Measurements from ENCODE around the gene ALKBH4.

Gene ALKBH4

GRCh38 chr7:102450242-102450641 lies 14.4 kb downstream of the ALKBH4 start:
- TF ChIP-seq ZNF274 (IDR thresholded peaks at IDR 0.05; ENCODE audit: low read depth, low read length) = no peak
- TF ChIP-seq SUZ12 (IDR thresholded peaks at IDR 0.05; ENCODE audit: extremely low read depth, insufficient read depth, insufficient read length) = no peak
- no peak for TF ChIP-seq YY1 (IDR thresholded peaks at IDR 0.05; ENCODE audit: insufficient read depth, insufficient read length)
- Histone ChIP-seq H3K27me3 (ENCODE audit: insufficient read depth, insufficient read length) (no peaks in the 10 kb centered on the region), H3K9ac (ENCODE audit: insufficient read length, low read depth) (no peak overlapping the region), H3K4me3 (ENCODE audit: insufficient read length, low read depth) (no peak overlapping the region), H3K9me3 (ENCODE audit: insufficient read depth, low read length) (no peaks in the 10 kb centered on the region), H3K4me1 (ENCODE audit: insufficient read depth, insufficient read length) (peaks cover 8% of the 10 kb centered on the region), H3K36me3 (ENCODE audit: insufficient read depth, insufficient read length, low read length) (peaks cover 22% of the 10 kb centered on the region)
- DNase-seq (ENCODE audit: low read depth, low spot score) = no peak

GRCh38 chr7:102449136-102449535 lies 15.5 kb downstream of the ALKBH4 start:
- H3K4me1 ChIP-seq (ENCODE audit: insufficient read depth, insufficient read length) = peaks cover 8% of the 10 kb centered on the region
- H3K4me3 ChIP-seq (ENCODE audit: insufficient read length, low read depth) = no peak overlapping the region
- no peaks in the 10 kb centered on the region for H3K9me3 ChIP-seq (ENCODE audit: insufficient read depth, low read length)
- TF ChIP-seq ZNF274 (IDR thresholded peaks at IDR 0.05; ENCODE audit: low read depth, low read length) = no peak
- no peak for TF ChIP-seq SUZ12 (IDR thresholded peaks at IDR 0.05; ENCODE audit: extremely low read depth, insufficient read depth, insufficient read length)
- no peak for TF ChIP-seq YY1 (IDR thresholded peaks at IDR 0.05; ENCODE audit: insufficient read depth, insufficient read length)
- no peak overlapping the region for H3K9ac ChIP-seq (ENCODE audit: insufficient read length, low read depth)
- H3K36me3 ChIP-seq (ENCODE audit: insufficient read depth, insufficient read length, low read length) = peaks cover 26% of the 10 kb centered on the region
- DNase-seq (ENCODE audit: low read depth, low spot score) = no peak
- H3K27me3 ChIP-seq (ENCODE audit: insufficient read depth, insufficient read length) = no peaks in the 10 kb centered on the region

GRCh38 chr7:102447311-102447710 lies 17.4 kb downstream of the ALKBH4 start:
- Histone ChIP-seq H3K9ac (ENCODE audit: insufficient read length, low read depth) (peak overlapping the region; percentile 11), H3K4me1 (ENCODE audit: insufficient read depth, insufficient read length) (peaks cover 8% of the 10 kb centered on the region), H3K4me3 (ENCODE audit: insufficient read length, low read depth) (no peak overlapping the region), H3K27me3 (ENCODE audit: insufficient read depth, insufficient read length) (no peaks in the 10 kb centered on the region), H3K36me3 (ENCODE audit: insufficient read depth, insufficient read length, low read length) (peaks cover 29% of the 10 kb centered on the region), H3K9me3 (ENCODE audit: insufficient read depth, low read length) (no peaks in the 10 kb centered on the region)
- no peak for DNase-seq (ENCODE audit: low read depth, low spot score)
- no peak for TF ChIP-seq YY1 (IDR thresholded peaks at IDR 0.05; ENCODE audit: insufficient read depth, insufficient read length)
- no peak for TF ChIP-seq ZNF274 (IDR thresholded peaks at IDR 0.05; ENCODE audit: low read depth, low read length)
- TF ChIP-seq SUZ12 (IDR thresholded peaks at IDR 0.05; ENCODE audit: extremely low read depth, insufficient read depth, insufficient read length) = no peak

GRCh38 chr7:102446387-102447156 lies 18.1 kb downstream of the ALKBH4 start:
- Histone ChIP-seq H3K4me1 (ENCODE audit: insufficient read depth, insufficient read length) (peaks cover 8% of the 10 kb centered on the region), H3K4me3 (ENCODE audit: insufficient read length, low read depth) (no peak overlapping the region), H3K9ac (ENCODE audit: insufficient read length, low read depth) (no peak overlapping the region), H3K36me3 (ENCODE audit: insufficient read depth, insufficient read length, low read length) (peaks cover 36% of the 10 kb centered on the region), H3K9me3 (ENCODE audit: insufficient read depth, low read length) (no peaks in the 10 kb centered on the region), H3K27me3 (ENCODE audit: insufficient read depth, insufficient read length) (no peaks in the 10 kb centered on the region)
- TF ChIP-seq YY1 (IDR thresholded peaks at IDR 0.05; ENCODE audit: insufficient read depth, insufficient read length) (no peak), ZNF274 (IDR thresholded peaks at IDR 0.05; ENCODE audit: low read depth, low read length) (no peak), SUZ12 (IDR thresholded peaks at IDR 0.05; ENCODE audit: extremely low read depth, insufficient read depth, insufficient read length) (no peak)
- no peak for DNase-seq (ENCODE audit: low read depth, low spot score)

GRCh38 chr7:102445674-102446071 lies 19.0 kb downstream of the ALKBH4 start:
- Histone ChIP-seq H3K4me1 (ENCODE audit: insufficient read depth, insufficient read length) (peaks cover 8% of the 10 kb centered on the region), H3K4me3 (ENCODE audit: insufficient read length, low read depth) (no peak overlapping the region)
- DNase-seq (ENCODE audit: low read depth, low spot score) = no peak

GRCh38 chr7:102444961-102445673 lies 19.5 kb downstream of the ALKBH4 start:
- H3K9ac ChIP-seq (ENCODE audit: insufficient read length, low read depth) = no peak overlapping the region

More at GRCh38 chr7:102445674-102446071, 19.0 kb downstream of the ALKBH4 start:
- H3K27me3 ChIP-seq (ENCODE audit: insufficient read depth, insufficient read length) = no peaks in the 10 kb centered on the region
- H3K9ac ChIP-seq (ENCODE audit: insufficient read length, low read depth) = no peak overlapping the region
- TF ChIP-seq YY1 (IDR thresholded peaks at IDR 0.05; ENCODE audit: insufficient read depth, insufficient read length) (no peak), SUZ12 (IDR thresholded peaks at IDR 0.05; ENCODE audit: extremely low read depth, insufficient read depth, insufficient read length) (no peak), ZNF274 (IDR thresholded peaks at IDR 0.05; ENCODE audit: low read depth, low read length) (no peak)
- no peaks in the 10 kb centered on the region for H3K9me3 ChIP-seq (ENCODE audit: insufficient read depth, low read length)
- peaks cover 37% of the 10 kb centered on the region for H3K36me3 ChIP-seq (ENCODE audit: insufficient read depth, insufficient read length, low read length)

More at GRCh38 chr7:102444961-102445673, 19.5 kb downstream of the ALKBH4 start:
- H3K9me3 ChIP-seq (ENCODE audit: insufficient read depth, low read length) = no peaks in the 10 kb centered on the region
- no peak overlapping the region for H3K4me3 ChIP-seq (ENCODE audit: insufficient read length, low read depth)
- peaks cover 8% of the 10 kb centered on the region for H3K4me1 ChIP-seq (ENCODE audit: insufficient read depth, insufficient read length)
- no peaks in the 10 kb centered on the region for H3K27me3 ChIP-seq (ENCODE audit: insufficient read depth, insufficient read length)
- no peak for DNase-seq (ENCODE audit: low read depth, low spot score)
- H3K36me3 ChIP-seq (ENCODE audit: insufficient read depth, insufficient read length, low read length) = peaks cover 37% of the 10 kb centered on the region
- no peak for TF ChIP-seq YY1 (IDR thresholded peaks at IDR 0.05; ENCODE audit: insufficient read depth, insufficient read length)
- no peak for TF ChIP-seq ZNF274 (IDR thresholded peaks at IDR 0.05; ENCODE audit: low read depth, low read length)
- TF ChIP-seq SUZ12 (IDR thresholded peaks at IDR 0.05; ENCODE audit: extremely low read depth, insufficient read depth, insufficient read length) = no peak
